Breast epithelium (tissue), 4 donors: ENCODE data around the gene ECHS1. TPM values are rescaled to one million over a fixed set of nuclear protein-coding genes. Genes with fewer than 3 reads are reported as not detected.
A peak's percentile ranks its signal among the peaks of the same experiment; 100 is the strongest.

Experiments
- DNase-seq, 2 donors: peaks; one replicate each; pipeline ENCODE4 v3.0.0-alpha.2; 2019; ENCODE audit warnings: low spot score in 2 of 2
- H3K27ac ChIP-seq, 2 donors: fragments of 200-600 bp; sonication (generic) in 1 of 2; one replicate each; pipeline ENCODE4 v1.5.1; 2016 to 2019; ENCODE audit warnings: mild to moderate bottlenecking in 1 of 2
- H3K27me3 ChIP-seq, 2 donors: fragments of 200-600 bp; sonication (generic) in 1 of 2; one replicate each; pipeline versions ENCODE4 v1.5.1 to v1.6.0; 2017 to 2019; ENCODE audit warnings: control low read depth in 1 of 2, mild to moderate bottlenecking in 1 of 2
- H3K36me3 ChIP-seq: fragments of 200-600 bp; one replicate; pipeline ENCODE4 v1.5.1; 2019
- H3K4me1 ChIP-seq, 2 donors: fragments of 200-600 bp; sonication (generic); one replicate each; pipeline ENCODE4 v1.5.1; 2016 to 2019; ENCODE audit warnings: control low read depth in 1 of 2
- H3K4me3 ChIP-seq, 3 donors: fragments of 200-600 bp; sonication (generic); 1 replicate in 2 of 3; 2 replicates in 1 of 3; pipeline ENCODE4 v1.5.1; 2016 to 2019; ENCODE audit warnings: mild to moderate bottlenecking in 3 of 3, moderate library complexity in 2 of 3
- H3K9me3 ChIP-seq, 2 donors: fragments of 200-600 bp; sonication (generic) in 1 of 2; one replicate each; pipeline ENCODE4 v1.5.1; 2016 to 2019; ENCODE audit warnings: control low read depth in 1 of 2
- POLR2A ChIP-seq: fragments of 450-650 bp; IDR thresholded peaks from one replicate; pipeline ENCODE4 v1.6.1; 2016; ENCODE audit warnings: antibody characterized with exemption, mild to moderate bottlenecking, moderate library complexity
- POLR2AphosphoS5 ChIP-seq, 3 donors: sonication (generic); formaldehyde crosslinking; IDR thresholded peaks; one replicate each; pipeline ENCODE4 v1.6.1; 2017; ENCODE audit warnings: antibody characterized with exemption in 3 of 3
- intact Hi-C: fragments of 100-400 bp; cut with DNase I; formaldehyde crosslinking; loops from one replicate; pipeline ENCODE4 v1.15.1; 2023; ENCODE audit warnings: low total_unique reads
- total RNA-seq, 3 donors: library from RNA; depleted of rRNA; stranded (reverse); fragments of >200 nt; gene quantifications; one replicate each; pipeline ENCODE4 v1.1.0, GENCODE V29; 2016
- TF ChIP-seq, protein P1 (sequence below), 3 donors: fragments of 450-650 bp; IDR thresholded peaks; one replicate each; pipeline ENCODE4 v1.5.1; 2016 to 2017; ENCODE audit warnings: antibody characterized with exemption in 3 of 3, mild to moderate bottlenecking in 3 of 3, moderate library complexity in 3 of 3

Gene ECHS1
- total RNA-seq, 3 donors from 2014 or later: 71.8 to 165 (median 84.2) TPM

DNA sequence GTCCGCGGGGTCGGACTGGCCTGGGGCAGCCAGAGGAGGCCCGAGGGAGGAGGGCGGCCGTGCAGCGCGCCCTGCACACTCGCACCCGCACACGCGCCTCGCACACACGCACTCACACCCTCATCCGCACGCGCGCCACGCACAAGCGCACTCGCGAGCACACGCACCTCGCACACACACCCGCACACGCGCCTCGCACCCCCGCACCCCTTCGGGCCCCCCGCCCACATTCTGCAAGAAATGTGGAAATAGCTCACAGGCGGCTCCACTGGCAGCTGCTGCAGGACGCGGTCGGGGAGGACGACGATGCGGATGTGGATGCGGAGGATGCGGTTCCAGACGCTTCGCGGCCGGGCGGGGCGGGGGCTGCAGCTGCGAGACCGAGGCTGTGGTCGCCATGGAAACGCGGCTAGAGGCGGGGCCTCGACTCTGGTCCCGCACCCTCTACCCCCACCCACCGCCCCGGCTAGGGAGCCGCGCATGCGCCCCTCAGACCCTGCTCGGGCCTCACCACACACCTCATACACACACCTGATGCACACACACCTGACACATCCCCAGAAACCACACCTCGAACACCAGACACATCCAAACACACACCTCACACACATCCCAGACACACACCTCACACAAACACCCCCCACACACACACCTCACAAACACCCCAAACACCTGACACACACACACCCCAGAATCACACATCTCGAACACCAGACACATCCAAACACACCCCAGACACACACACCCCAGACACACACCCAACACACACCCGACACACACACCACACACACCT is 36.4 kb downstream of the ECHS1 start, which contains the start of gene CALY:
CALY (minus strand) TSS at position 320 of the 793 bp plus-strand sequence. CDS start 7,907 bp downstream, outside the sequence.
- intact Hi-C loops: no loop called here
- Histone ChIP-seq H3K27me3 (peaks cover 18 to 84% of the 10 kb centered on the region in 2 donors), H3K27ac (no peak within 1 kb of the TSS), H3K4me3 (peak within 1 kb of the TSS; percentile 24 to 66 (median 44)), H3K9me3 (no peaks in the 10 kb centered on the region), H3K4me1 (peaks cover 7 to 8% of the 10 kb centered on the region in 2 donors), H3K36me3 (no peaks in the 10 kb centered on the region)
- no peak for DNase-seq
- TF ChIP-seq POLR2AphosphoS5 (IDR thresholded peaks at IDR 0.05) (no peak), POLR2A (no peak)
- TF ChIP-seq, protein P1, sequence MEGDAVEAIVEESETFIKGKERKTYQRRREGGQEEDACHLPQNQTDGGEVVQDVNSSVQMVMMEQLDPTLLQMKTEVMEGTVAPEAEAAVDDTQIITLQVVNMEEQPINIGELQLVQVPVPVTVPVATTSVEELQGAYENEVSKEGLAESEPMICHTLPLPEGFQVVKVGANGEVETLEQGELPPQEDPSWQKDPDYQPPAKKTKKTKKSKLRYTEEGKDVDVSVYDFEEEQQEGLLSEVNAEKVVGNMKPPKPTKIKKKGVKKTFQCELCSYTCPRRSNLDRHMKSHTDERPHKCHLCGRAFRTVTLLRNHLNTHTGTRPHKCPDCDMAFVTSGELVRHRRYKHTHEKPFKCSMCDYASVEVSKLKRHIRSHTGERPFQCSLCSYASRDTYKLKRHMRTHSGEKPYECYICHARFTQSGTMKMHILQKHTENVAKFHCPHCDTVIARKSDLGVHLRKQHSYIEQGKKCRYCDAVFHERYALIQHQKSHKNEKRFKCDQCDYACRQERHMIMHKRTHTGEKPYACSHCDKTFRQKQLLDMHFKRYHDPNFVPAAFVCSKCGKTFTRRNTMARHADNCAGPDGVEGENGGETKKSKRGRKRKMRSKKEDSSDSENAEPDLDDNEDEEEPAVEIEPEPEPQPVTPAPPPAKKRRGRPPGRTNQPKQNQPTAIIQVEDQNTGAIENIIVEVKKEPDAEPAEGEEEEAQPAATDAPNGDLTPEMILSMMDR (IDR thresholded peaks at IDR 0.05): no peak

DNA sequence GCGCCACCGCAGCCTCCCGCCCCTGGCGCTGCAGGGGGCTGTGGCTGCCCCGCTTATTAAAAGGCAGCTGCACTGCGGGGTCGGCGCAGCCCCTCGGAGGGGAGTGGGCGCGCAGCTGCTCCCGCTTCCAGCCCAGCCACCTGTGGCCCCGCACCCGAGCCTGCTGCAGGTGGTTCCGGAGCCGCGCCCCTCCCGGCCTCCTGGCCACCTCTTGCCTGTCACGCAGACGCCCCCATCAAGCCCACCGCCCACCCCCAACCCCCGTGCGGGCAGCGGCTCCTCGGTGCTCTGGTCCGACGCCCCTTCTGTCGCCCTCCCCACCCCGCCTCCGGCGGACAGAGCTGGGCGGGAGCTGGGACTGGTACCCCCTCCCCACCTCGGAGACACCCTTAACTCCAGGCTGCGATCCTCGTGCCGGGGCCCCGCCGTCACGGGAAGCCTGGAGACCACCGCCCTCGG is 37.0 kb downstream of the ECHS1 start:
- TF ChIP-seq POLR2AphosphoS5 (IDR thresholded peaks at IDR 0.05) (no peak), POLR2A (no peak)
- TF ChIP-seq, protein P1 (IDR thresholded peaks at IDR 0.05): no peak
- H3K4me3 ChIP-seq: peak overlapping the region; percentile 24 to 66 (median 44)
- no peak for DNase-seq
- H3K36me3 ChIP-seq: no peaks in the 10 kb centered on the region
- intact Hi-C loops: no loop called here
- H3K4me1 ChIP-seq: peaks cover 7 to 8% of the 10 kb centered on the region in 2 donors
- H3K27me3 ChIP-seq: peaks cover 18 to 81% of the 10 kb centered on the region in 2 donors
- no peaks in the 10 kb centered on the region for H3K9me3 ChIP-seq
- no peak overlapping the region for H3K27ac ChIP-seq

DNA sequence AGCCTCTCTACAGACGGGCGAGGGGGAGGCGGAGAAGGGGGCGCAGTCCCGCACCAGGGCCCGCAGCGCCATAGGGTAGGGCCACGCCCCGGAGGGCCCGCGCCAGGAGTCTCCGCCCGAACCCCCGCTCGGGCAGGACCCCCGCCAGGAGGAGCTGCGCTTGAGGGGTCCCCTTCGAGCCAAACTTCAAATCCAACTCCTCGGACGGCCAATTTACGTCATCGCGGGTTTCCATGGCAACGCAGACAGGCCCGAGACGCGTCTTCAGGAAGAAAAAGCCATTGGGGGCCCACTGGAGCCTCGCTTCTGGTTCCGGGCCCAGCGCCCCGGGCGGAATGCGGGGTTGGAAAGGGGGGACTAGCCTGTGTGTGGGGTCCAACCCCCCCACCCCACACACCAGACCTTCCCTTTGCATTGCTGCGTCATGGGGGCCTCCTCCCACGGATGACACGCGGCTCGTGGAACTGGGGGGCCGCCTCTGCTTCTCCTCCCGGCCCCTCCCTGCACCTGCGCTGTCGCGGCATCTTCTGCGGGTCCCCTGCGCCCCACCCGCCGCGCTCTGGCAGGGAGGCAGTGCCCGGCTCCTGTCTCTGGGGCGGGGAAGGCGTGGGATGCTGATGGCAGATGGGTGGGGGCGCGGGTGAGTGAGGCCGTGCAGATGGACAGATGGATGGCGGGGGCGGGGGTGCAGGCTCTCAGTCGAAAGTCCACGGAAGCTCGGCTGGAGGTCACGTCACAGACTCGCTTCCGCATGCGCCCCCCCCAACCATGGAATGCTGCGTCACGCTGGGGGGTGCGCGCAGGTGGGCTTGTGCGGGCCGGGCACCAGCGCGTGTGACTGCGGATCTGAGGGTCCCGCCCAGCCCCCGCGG is 37.7 kb downstream of the ECHS1 start:
- TF ChIP-seq POLR2AphosphoS5 (IDR thresholded peaks at IDR 0.05) (no peak), POLR2A (no peak)
- TF ChIP-seq, protein P1 (IDR thresholded peaks at IDR 0.05): no peak
- Histone ChIP-seq H3K4me3 (peak overlapping the region; percentile 24 to 66 (median 44)), H3K9me3 (no peaks in the 10 kb centered on the region), H3K27ac (no peak overlapping the region), H3K36me3 (no peaks in the 10 kb centered on the region), H3K27me3 (peaks cover 18 to 78% of the 10 kb centered on the region in 2 donors), H3K4me1 (peaks cover 7 to 8% of the 10 kb centered on the region in 2 donors)
- intact Hi-C loops: no loop called here
- DNase-seq: no peak

DNA sequence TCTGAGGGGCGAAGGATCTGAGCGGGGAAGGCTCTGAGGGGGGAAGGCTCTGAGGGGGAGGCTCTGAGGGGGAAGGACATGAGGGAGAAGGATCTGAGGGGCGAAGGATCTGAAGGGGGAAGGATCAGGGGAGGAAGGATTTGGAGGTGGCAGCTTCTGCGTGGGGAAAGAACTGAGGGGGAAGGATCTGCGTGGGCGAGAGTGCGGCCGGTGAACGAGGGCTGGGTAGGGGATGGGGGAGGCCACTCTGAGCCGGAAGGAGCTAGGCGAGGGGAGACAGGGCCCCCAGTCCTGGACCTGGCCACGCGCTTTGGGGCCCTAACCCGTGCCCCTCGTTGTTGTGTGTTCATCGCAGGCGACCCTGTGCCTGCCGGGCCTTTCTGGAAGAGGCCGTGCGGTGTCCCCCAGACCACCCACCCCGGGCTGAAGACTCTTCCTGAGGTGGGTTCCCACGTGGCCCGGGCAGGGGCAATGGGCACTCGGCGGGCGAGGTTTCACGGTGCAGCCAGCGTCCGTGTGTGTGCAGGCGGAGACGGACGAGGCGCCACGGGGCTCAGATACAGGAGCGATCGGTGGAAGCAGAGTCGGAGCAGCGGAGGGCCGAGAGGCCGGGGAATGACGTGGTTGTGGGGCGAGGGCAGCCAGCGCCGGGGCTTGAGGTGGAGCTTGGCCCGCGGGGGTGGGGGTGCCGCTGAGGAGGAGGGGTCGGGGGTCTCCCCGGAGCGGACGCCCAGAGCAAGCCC is 38.5 kb downstream of the ECHS1 start:
- peaks cover 18 to 70% of the 10 kb centered on the region in 2 donors for H3K27me3 ChIP-seq
- H3K4me1 ChIP-seq: peaks cover 7 to 8% of the 10 kb centered on the region in 2 donors
- H3K36me3 ChIP-seq: no peaks in the 10 kb centered on the region
- intact Hi-C loops: no loop called here
- H3K9me3 ChIP-seq: no peaks in the 10 kb centered on the region
- DNase-seq: no peak
- H3K4me3 ChIP-seq: peak overlapping the region; percentile 24 to 66 (median 44)
- TF ChIP-seq POLR2AphosphoS5 (IDR thresholded peaks at IDR 0.05) (no peak), POLR2A (no peak)
- TF ChIP-seq, protein P1 (IDR thresholded peaks at IDR 0.05): no peak
- no peak overlapping the region for H3K27ac ChIP-seq
